K562 (cell line): ENCODE results near the gene SARS1. TPM values are rescaled to one million over a fixed set of nuclear protein-coding genes. Genes with fewer than 3 reads are reported as not detected.

Source experiments
- ADNP ChIP-seq: fragments of 200-800 bp; sonication (Bioruptor generic); IDR thresholded peaks from 2 replicates; pipeline ENCODE4 v1.6.1; 2016; ENCODE audit warnings: missing genetic modification characterization, missing compliant biosample characterization
- C11orf30 ChIP-seq: fragments of 450-650 bp; IDR thresholded peaks from 2 replicates; pipeline ENCODE4 v1.6.1; 2016; ENCODE audit warnings: low read depth, mild to moderate bottlenecking
- CREM ChIP-seq: IDR thresholded peaks from 2 replicates; pipeline ENCODE4 v1.6.1; 2014; ENCODE audit warnings: antibody characterized with exemption, low read depth
- HDGF ChIP-seq: fragments of 450-650 bp; IDR thresholded peaks from 2 replicates; pipeline ENCODE4 v1.6.1; 2016
- JUNB ChIP-seq: fragments of 450-650 bp; formaldehyde crosslinking; conservative IDR thresholded peaks from 2 replicates; pipeline ENCODE4 v1.4.0; 2020; ENCODE audit warnings: mild to moderate bottlenecking
- MCM2 ChIP-seq: fragments of 450-650 bp; IDR thresholded peaks from 2 replicates; pipeline ENCODE4 v1.6.1; 2017; ENCODE audit warnings: low read depth, mild to moderate bottlenecking
- RB1 ChIP-seq: fragments of 450-650 bp; IDR thresholded peaks from 2 replicates; pipeline ENCODE4 v1.6.1; 2017; ENCODE audit warnings: low read depth, mild to moderate bottlenecking
- RBM22 ChIP-seq: fragments of 200-400 bp; formaldehyde crosslinking; IDR thresholded peaks from 2 replicates; pipeline ENCODE4 v1.6.1; 2018; ENCODE audit warnings: low read length, low read depth; ENCODE audit not compliant: poor library complexity, severe bottlenecking
- RCOR1 ChIP-seq, 2 experiments: IDR thresholded peaks; 2 replicates each; pipeline ENCODE4 v1.6.1; 2012; ENCODE audit warnings: low read depth in 2 of 2, low read length in 2 of 2, borderline replicate concordance in 1 of 2, improper control_type of control experiment in 1 of 2
- SAFB ChIP-seq: fragments of 200-400 bp; formaldehyde crosslinking; IDR thresholded peaks from 2 replicates; pipeline ENCODE4 v1.6.1; 2017; ENCODE audit warnings: low read depth, low read length, borderline replicate concordance
- SIRT6 ChIP-seq: IDR thresholded peaks from one replicate; pipeline ENCODE4 v1.6.1; 2012; ENCODE audit warnings: low read depth, mild to moderate bottlenecking, control low read depth, inconsistent platforms, low read length, moderate library complexity
- SRF ChIP-seq, 2 experiments: fragments of 250-450, 450-650 bp in 1 of 2; sonication (Bioruptor Pico) in 1 of 2; sonication (generic) in 1 of 2; formaldehyde crosslinking; IDR thresholded peaks; 2 replicates each; pipeline versions ENCODE4 v1.5.0 to v1.5.1; 2020 to 2022; ENCODE audit warnings: mild to moderate bottlenecking in 1 of 2, missing genetic modification reagents in 1 of 2
- SRSF7 ChIP-seq: fragments of 200-400 bp; formaldehyde crosslinking; optimal IDR thresholded peaks from 2 replicates; pipeline ENCODE3; 2017; ENCODE audit warnings: mild to moderate bottlenecking, low read depth, low read length
- TAF7 ChIP-seq: fragments of 450-650 bp; IDR thresholded peaks from 2 replicates; pipeline ENCODE4 v1.6.1; 2016; ENCODE audit warnings: missing genetic modification characterization, missing compliant biosample characterization
- TCFL5 ChIP-seq: fragments of 250-450 bp; sonication (Bioruptor Pico); conservative IDR thresholded peaks from 2 replicates; pipeline ENCODE4 v1.6.1; 2021; ENCODE audit warnings: mild to moderate bottlenecking, moderate library complexity, matching md5 sums
- TRIM24 ChIP-seq, 2 experiments: fragments of 450-650 bp; IDR thresholded peaks; 2 replicates each; pipeline ENCODE4 v1.6.1; 2016
- ZFP1 ChIP-seq: fragments of 450-650 bp; formaldehyde crosslinking; IDR thresholded peaks from 2 replicates; pipeline ENCODE4 v1.4.0; 2020; ENCODE audit warnings: mild to moderate bottlenecking, mixed read lengths
- ZNF408 ChIP-seq: fragments of 250-450 bp; sonication (Bioruptor Pico); IDR thresholded peaks from 2 replicates; pipeline ENCODE4 v1.4.0; 2020; ENCODE audit warnings: low read depth, mild to moderate bottlenecking, moderate library complexity
- ZNF445 ChIP-seq: fragments of 250-450 bp; sonication (Bioruptor Pico); IDR thresholded peaks from 2 replicates; pipeline ENCODE4 v1.4.0; 2020; ENCODE audit warnings: low read depth, mild to moderate bottlenecking, moderate library complexity
- ZNF561 ChIP-seq: fragments of 450-650 bp; formaldehyde crosslinking; conservative IDR thresholded peaks from 2 replicates; pipeline ENCODE4 v1.4.0; 2020; ENCODE audit warnings: mild to moderate bottlenecking, moderate library complexity
- ZNF830 ChIP-seq: fragments of 250-450 bp; sonication (Bioruptor Pico); IDR thresholded peaks from 2 replicates; pipeline ENCODE4 v1.5.0; 2021; ENCODE audit warnings: mild to moderate bottlenecking
- polyA plus RNA-seq, 8 experiments: library from polyadenylated mRNA; depleted of rRNA in 4 of 8; stranded (reverse) in 5 of 8; unstranded in 3 of 8; fragments of >200 nt; fragmentation: Nextera tagmentation in 2 of 8; fragmentation: Illumina TruSeq in 1 of 8; extraction: Ambion mirVana in 2 of 8; extraction: Trizol in 1 of 8; gene quantifications; 2 replicates each; pipeline versions ENCODE4 v1.2.1 to v1.2.3, GENCODE V29; 2011 to 2014; ENCODE audit warnings: inconsistent platforms in 1 of 8, missing spikeins in 1 of 8
- total RNA-seq, 7 experiments: library from RNA; depleted of rRNA in 6 of 7; stranded (reverse); fragments of >200 nt in 6 of 7; fragmentation: Illumina TruSeq in 2 of 7; extraction: Trizol in 2 of 7; gene quantifications; 2 replicates each; pipeline versions ENCODE4 v1.2.1 to v1.2.3, GENCODE V29; 2011 to 2021; ENCODE audit warnings: low replicate concordance in 1 of 7
- TF ChIP-seq, protein P1 (sequence below): IDR thresholded peaks from 2 replicates; pipeline ENCODE4 v1.6.1; 2014; ENCODE audit warnings: antibody characterized with exemption
- TF ChIP-seq, protein P2 (sequence below): fragments of 250-450 bp; sonication (Bioruptor Pico); IDR thresholded peaks from 2 replicates; pipeline ENCODE4 v1.5.0; 2022; ENCODE audit warnings: mild to moderate bottlenecking
- TF ChIP-seq, protein P3 (sequence below): fragments of 250-450 bp; sonication (Bioruptor Pico); IDR thresholded peaks from 2 replicates; pipeline ENCODE4 v1.5.1; 2021; ENCODE audit warnings: mild to moderate bottlenecking

The SARS1 gene
- total and polyA plus RNA-seq, 9 of the 15 experiments (the other 6 are each of a cell fraction or from before 2014, with no cell fraction given) = 221 to 623 (median 254) TPM

DNA sequence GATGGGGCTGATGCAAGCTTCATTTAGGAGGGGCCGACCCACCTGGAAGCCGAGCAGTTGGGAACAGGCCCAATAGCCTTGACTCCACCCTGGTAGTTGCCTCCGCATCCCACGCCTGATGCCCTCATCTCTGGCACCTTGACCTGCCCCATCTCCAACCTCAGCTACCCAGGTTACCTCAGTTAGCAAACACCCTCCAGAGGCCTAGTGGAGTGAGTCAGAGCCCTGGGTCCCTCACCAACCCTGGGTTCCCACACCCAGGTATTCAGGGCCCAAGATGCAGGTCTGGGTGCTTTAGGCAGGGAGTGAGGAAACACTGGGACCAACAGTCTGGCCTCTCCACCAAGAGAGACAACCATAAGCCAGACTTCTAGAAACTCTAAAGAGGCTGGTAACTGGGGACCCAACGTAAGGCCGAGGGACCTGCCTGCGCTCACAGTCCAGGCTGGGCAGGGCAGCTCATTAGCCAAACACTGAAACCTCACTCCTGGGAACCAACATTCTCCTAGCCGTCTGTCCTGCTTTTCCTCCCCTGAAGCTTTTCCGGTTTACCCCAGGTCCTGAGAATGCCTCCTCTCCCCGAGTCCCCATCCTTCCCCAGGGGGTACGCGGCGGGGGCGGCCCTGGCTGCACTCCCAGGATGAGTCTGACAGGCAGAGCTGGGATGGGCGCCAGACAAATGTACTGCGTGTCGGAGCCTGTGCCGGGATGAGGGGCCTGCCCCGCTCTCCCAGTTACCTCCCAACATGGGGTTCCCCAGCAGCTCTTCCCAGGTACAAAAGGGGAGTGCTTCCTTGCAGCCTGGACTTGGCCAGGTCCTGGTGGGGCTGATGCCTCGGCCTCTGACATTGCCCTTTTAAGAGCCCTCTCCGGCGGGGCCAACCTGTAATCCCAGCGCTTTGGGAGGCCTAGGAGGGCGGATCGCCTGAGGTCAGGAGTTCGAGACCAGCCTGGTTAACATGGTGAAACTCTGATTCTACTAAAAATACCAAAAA, 26.7 kb downstream of the SARS1 start (continued):
- TF ChIP-seq ZFP1 (0 out of 2 replicates have a peak, but pooled peaks have one; percentile 2), RBM22 (peak; percentile 96), RB1 (no peak), HDGF (no peak), CREM (no peak), ZNF830 (CRISPR knock-in tag) (0 out of 2 replicates have a peak, but pooled peaks have one; percentile 23), ZNF561 (CRISPR knock-in tag) (no peak), ZNF408 (CRISPR knock-in tag) (no peak), ZNF445 (peak; percentile 16; the same call in 1 of the 2 replicates), RCOR1 (IDR thresholded peaks at IDR 0.05; ENCODE audit: borderline replicate concordance in 1 of 2, low read depth in 2 of 2, low read length in 2 of 2) (no peak), TRIM24 (IDR thresholded peaks at IDR 0.05) (no peak), TCFL5 (CRISPR knock-in tag) (no peak), SRSF7 (no peak), ADNP (tag) (no peak), SIRT6 (no peak), MCM2 (no peak), TAF7 (no peak), SRF (CRISPR knock-in tag; IDR thresholded peaks at IDR 0.05) (no peak), C11orf30 (no peak), SAFB (no peak), JUNB (CRISPR knock-in tag) (no peak)
- TF ChIP-seq, protein P1, sequence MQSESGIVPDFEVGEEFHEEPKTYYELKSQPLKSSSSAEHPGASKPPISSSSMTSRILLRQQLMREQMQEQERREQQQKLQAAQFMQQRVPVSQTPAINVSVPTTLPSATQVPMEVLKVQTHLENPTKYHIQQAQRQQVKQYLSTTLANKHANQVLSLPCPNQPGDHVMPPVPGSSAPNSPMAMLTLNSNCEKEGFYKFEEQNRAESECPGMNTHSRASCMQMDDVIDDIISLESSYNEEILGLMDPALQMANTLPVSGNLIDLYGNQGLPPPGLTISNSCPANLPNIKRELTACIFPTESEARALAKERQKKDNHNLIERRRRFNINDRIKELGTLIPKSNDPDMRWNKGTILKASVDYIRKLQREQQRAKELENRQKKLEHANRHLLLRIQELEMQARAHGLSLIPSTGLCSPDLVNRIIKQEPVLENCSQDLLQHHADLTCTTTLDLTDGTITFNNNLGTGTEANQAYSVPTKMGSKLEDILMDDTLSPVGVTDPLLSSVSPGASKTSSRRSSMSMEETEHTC = no peak
- TF ChIP-seq, protein P2, sequence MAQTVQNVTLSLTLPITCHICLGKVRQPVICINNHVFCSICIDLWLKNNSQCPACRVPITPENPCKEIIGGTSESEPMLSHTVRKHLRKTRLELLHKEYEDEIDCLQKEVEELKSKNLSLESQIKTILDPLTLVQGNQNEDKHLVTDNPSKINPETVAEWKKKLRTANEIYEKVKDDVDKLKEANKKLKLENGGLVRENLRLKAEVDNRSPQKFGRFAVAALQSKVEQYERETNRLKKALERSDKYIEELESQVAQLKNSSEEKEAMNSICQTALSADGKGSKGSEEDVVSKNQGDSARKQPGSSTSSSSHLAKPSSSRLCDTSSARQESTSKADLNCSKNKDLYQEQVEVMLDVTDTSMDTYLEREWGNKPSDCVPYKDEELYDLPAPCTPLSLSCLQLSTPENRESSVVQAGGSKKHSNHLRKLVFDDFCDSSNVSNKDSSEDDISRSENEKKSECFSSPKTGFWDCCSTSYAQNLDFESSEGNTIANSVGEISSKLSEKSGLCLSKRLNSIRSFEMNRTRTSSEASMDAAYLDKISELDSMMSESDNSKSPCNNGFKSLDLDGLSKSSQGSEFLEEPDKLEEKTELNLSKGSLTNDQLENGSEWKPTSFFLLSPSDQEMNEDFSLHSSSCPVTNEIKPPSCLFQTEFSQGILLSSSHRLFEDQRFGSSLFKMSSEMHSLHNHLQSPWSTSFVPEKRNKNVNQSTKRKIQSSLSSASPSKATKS (CRISPR knock-in tag) = no peak
- TF ChIP-seq, protein P3, sequence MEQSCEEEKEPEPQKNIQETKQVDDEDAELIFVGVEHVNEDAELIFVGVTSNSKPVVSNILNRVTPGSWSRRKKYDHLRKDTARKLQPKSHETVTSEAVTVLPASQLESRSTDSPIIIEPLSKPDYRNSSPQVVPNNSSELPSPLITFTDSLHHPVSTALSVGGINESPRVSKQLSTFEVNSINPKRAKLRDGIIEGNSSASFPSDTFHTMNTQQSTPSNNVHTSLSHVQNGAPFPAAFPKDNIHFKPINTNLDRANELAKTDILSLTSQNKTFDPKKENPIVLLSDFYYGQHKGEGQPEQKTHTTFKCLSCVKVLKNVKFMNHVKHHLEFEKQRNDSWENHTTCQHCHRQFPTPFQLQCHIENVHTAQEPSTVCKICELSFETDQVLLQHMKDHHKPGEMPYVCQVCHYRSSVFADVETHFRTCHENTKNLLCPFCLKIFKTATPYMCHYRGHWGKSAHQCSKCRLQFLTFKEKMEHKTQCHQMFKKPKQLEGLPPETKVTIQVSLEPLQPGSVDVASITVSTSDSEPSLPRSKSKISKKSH (CRISPR knock-in tag) = 0 out of 2 replicates have a peak, but pooled peaks have one; percentile 11
